SK-N-MC (cell line): Measurements from ENCODE around the gene UNK.

Experiments
- EZH2 ChIP-seq: fragments of 200-600 bp; sonication (generic); IDR thresholded peaks from one replicate; pipeline ENCODE4 v1.6.1; 2017; ENCODE audit warnings: antibody characterized with exemption
- FOXP2 ChIP-seq: optimal IDR thresholded peaks from 2 replicates; pipeline ENCODE3; 2011; ENCODE audit warnings: mild to moderate bottlenecking, moderate library complexity; ENCODE audit not compliant: insufficient read depth; ENCODE audit errors: extremely low read length, control extremely low read depth
- POLR2AphosphoS5 ChIP-seq: IDR thresholded peaks from 2 replicates; pipeline ENCODE4 v1.6.1; 2012; ENCODE audit warnings: mild to moderate bottlenecking, low read depth, low read length, borderline replicate concordance

DNA sequence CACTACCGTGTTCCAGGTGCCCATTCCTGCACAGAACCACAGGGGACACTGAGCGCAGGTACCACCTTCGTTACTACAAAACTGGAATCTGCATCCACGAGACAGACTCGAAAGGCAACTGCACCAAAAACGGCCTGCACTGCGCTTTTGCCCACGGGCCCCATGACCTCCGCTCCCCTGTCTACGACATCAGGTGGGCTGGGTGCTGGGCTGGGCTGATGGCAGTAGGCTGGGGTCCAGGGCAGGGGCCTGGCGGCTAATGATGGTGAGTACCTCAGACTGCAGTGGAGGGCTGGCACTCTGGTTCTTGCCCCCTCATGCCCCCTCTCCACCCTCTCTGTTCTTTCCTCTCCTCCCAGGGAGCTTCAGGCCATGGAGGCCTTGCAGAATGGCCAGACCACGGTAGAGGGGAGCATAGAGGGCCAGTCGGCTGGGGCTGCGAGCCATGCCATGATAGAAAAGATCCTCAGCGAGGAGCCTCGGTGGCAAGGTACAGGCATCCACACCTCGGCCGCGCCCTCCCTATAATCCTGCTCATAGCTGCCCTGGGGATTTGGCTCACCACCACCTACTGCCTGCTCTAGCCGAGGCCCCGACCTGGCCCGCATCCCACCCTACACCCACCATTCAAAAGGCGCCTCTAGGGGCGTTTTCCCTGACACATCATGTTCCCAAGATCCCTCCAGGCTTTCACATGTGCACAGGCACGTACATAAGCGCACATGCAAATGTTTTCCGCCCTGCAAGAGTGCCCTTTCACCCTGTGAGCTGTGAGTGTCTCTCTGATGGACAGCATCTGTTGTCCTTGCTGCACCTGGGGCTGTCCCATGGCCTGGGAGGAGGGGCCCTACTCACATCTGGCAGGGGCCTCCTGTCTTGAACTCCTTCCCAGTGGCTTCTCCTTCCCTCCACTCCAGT is 27.7 kb downstream of the UNK start:
- no peak for TF ChIP-seq EZH2
- TF ChIP-seq POLR2AphosphoS5: no peak
- TF ChIP-seq FOXP2: no peak
